Measurements from ENCODE around the gene ABCC1.

- TF ChIP-seq CTCF (IDR thresholded peaks at IDR 0.05) (no peak), POLR2A (IDR thresholded peaks at IDR 0.05) (no peak)
These were observed 126.3 kb downstream of the ABCC1 start for GRCh38 chr16:16075488-16076422.

Data from Peyer's patch (tissue), 4 donors.